Kidney (tissue), 14 donors: ENCODE data around the gene VPS39. TPM values are rescaled to one million over a fixed set of nuclear protein-coding genes. Genes with fewer than 3 reads are reported as not detected.

Experiments
- DNase-seq, 5 donors: peaks; one replicate each; pipeline ENCODE4 v3.0.0-alpha.2; 2013 to 2020
- FAIRE-seq: peaks from 2 replicates; lab custom pipeline; 2012; peaks lifted over from hg19 to GRCh38; lab: Jason Lieb, UNC
- H3K27ac ChIP-seq, 2 donors: one replicate each; pipeline ENCODE4 v1.7.0; 2013; ENCODE audit warnings: low read depth in 2 of 2, low read length in 2 of 2, inconsistent platforms in 1 of 2
- H3K27me3 ChIP-seq: one replicate; pipeline ENCODE4 v1.7.1; 2013; ENCODE audit warnings: low read length, inconsistent platforms; ENCODE audit not compliant: control insufficient read depth, insufficient read depth
- H3K36me3 ChIP-seq, 3 donors: one replicate each; pipeline versions ENCODE4 v1.7.0 to v1.7.1; 2013; ENCODE audit warnings: low read length in 3 of 3, control low read depth in 1 of 3, inconsistent platforms in 1 of 3; ENCODE audit not compliant: insufficient read depth in 3 of 3, control insufficient read depth in 2 of 3
- H3K4me1 ChIP-seq, 3 donors: one replicate each; pipeline versions ENCODE4 v1.7.0 to v1.7.1; 2013; ENCODE audit warnings: low read length in 3 of 3, inconsistent platforms in 1 of 3, low read depth in 1 of 3; ENCODE audit not compliant: control insufficient read depth in 2 of 3, insufficient read depth in 2 of 3
- H3K4me3 ChIP-seq, 3 donors: one replicate each; pipeline versions ENCODE4 v1.7.0 to v1.8.1; 2013; ENCODE audit warnings: low read length in 3 of 3, control low read depth in 1 of 3, inconsistent platforms in 1 of 3
- H3K9ac ChIP-seq, 3 donors: one replicate each; pipeline versions ENCODE4 v1.7.0 to v1.7.1; 2013; ENCODE audit warnings: low read length in 3 of 3, control low read depth in 1 of 3, inconsistent platforms in 1 of 3
- H3K9me3 ChIP-seq, 3 donors: one replicate each; pipeline versions ENCODE4 v1.7.0 to v1.7.1; 2013; ENCODE audit warnings: low read length in 3 of 3, control low read depth in 1 of 3, inconsistent platforms in 1 of 3; ENCODE audit not compliant: control insufficient read depth in 2 of 3, insufficient read depth in 1 of 3
- CTCF ChIP-seq: IDR thresholded peaks from 3 replicates; pipeline ENCODE4 v1.5.1; 2012; ENCODE audit warnings: mild to moderate bottlenecking, moderate library complexity, borderline replicate concordance; ENCODE audit not compliant: insufficient read depth; ENCODE audit errors: extremely low read depth
- intact Hi-C: fragments of 100-400 bp; cut with DNase I; formaldehyde crosslinking; loops from one replicate; pipeline ENCODE4 v1.11.1; 2022
- polyA plus RNA-seq: library from polyadenylated mRNA; stranded (reverse); fragments of 350-450 nt; fragmentation: Illumina TruSeq; extraction: RNeasy Lipid Tissue Mini Kit (QIAGEN cat#74804); gene quantifications from one replicate; pipeline ENCODE4 v1.2.3, GENCODE V29; 2014; ENCODE audit warnings: low read depth, low replicate concordance; ENCODE audit not compliant: insufficient read depth
- total RNA-seq: library from RNA; stranded (reverse); fragmentation: NEBNext Ultra II Directional; extraction: Animal tissue kit (Norgen Biotek cat#: 25700); gene quantifications from one replicate; pipeline ENCODE4 v1.2.1, GENCODE V29; 2021
- donor health status: control.
- donor health status: control.
- donor health status: control.
- donor health status: control.
- donor health status: control.
- donor health status: DM: yes; HTN: yes; CAD: no.
- donor health status: Normal renal cell carcinoma (clear cell type).

The VPS39 gene
- total and polyA plus RNA-seq, 2 donors from 2014 or later: 33.1 to 70.9 TPM

GRCh38 chr15:42203891-42204290 lies 4.2 kb downstream of the VPS39 start:
- Histone ChIP-seq H3K27me3 (no peaks in the 10 kb centered on the region), H3K9ac (no peak overlapping the region), H3K27ac (no peak overlapping the region), H3K36me3 (no peaks in the 10 kb centered on the region), H3K4me1 (peaks cover 0 to 14% (median 10%) of the 10 kb centered on the region in 3 donors), H3K4me3 (no peak overlapping the region), H3K9me3 (no peaks in the 10 kb centered on the region)
- TF ChIP-seq CTCF: no peak
- DNase-seq: no peak
- intact Hi-C loops: no loop called here
- no peak for FAIRE-seq

GRCh38 chr15:42202653-42203052 lies 5.5 kb downstream of the VPS39 start:
- Histone ChIP-seq H3K9me3 (no peaks in the 10 kb centered on the region), H3K27me3 (no peaks in the 10 kb centered on the region), H3K36me3 (no peaks in the 10 kb centered on the region), H3K9ac (no peak overlapping the region), H3K4me1 (peaks cover 0 to 11% (median 10%) of the 10 kb centered on the region in 3 donors), H3K27ac (no peak overlapping the region), H3K4me3 (no peak overlapping the region)
- DNase-seq (no peak), FAIRE-seq (no peak)
- intact Hi-C loops: no loop called here
- no peak for TF ChIP-seq CTCF

- peaks cover 0 to 5% (median 5%) of the 10 kb centered on the region in 3 donors for H3K4me1 ChIP-seq
- intact Hi-C loops: no loop called here
- H3K27me3 ChIP-seq: no peaks in the 10 kb centered on the region
- FAIRE-seq (no peak), DNase-seq (no peak)
- no peak overlapping the region for H3K4me3 ChIP-seq
- H3K36me3 ChIP-seq: no peaks in the 10 kb centered on the region
- no peak overlapping the region for H3K27ac ChIP-seq
- no peak overlapping the region for H3K9ac ChIP-seq
- no peaks in the 10 kb centered on the region for H3K9me3 ChIP-seq
- TF ChIP-seq CTCF: no peak
Measured at GRCh38 chr15:42201801-42202200, 6.3 kb downstream of the VPS39 start.

- no peaks in the 10 kb centered on the region for H3K9me3 ChIP-seq
- H3K4me3 ChIP-seq: no peak overlapping the region
- intact Hi-C loops: no loop called here
- no peak for DNase-seq
- H3K4me1 ChIP-seq: no peaks in the 10 kb centered on the region
- TF ChIP-seq CTCF: no peak
- no peak for FAIRE-seq
- no peak overlapping the region for H3K9ac ChIP-seq
- no peak overlapping the region for H3K27ac ChIP-seq
- H3K36me3 ChIP-seq: no peaks in the 10 kb centered on the region
- H3K27me3 ChIP-seq: no peaks in the 10 kb centered on the region
Measured at GRCh38 chr15:42199126-42199525, 9.0 kb downstream of the VPS39 start.
